Measurements from ENCODE around the gene B4GALT3.

B4GALT3 gene

DNA sequence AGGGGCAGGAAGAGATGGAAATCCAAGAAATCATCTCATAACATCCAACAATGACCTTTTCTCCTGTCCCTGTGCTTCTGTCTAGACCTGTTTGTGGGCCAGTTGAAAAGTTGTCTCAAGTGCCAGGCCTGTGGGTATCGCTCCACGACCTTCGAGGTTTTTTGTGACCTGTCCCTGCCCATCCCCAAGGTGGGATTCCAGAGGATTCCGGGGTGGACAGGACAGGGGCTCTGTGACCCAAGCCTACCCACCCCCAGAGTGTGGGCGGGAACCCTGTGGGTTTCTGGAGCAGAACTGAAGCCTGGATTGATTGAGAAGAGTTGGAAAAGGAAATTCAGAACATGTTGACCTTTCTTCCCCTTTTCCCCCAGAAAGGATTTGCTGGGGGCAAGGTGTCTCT lies 13.5 kb downstream of the B4GALT3 start:
- DNase-seq (ENCODE audit: low read depth, low spot score) = no peak

DNA sequence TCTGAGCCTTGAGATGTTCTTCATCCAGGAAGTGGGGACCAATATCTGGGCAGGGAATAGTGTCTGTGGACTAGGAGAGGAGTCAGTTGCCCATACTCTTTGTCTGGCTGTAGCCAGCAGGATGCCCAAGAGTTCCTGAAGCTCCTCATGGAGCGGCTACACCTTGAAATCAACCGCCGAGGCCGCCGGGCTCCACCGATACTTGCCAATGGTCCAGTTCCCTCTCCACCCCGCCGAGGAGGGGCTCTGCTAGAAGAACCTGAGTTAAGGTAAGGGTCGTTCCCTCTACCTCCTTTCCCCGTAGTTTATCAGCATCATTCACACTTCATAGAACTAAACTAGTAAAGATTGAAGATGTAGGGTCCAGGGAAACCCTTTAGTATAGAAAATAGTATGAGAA lies 14.5 kb downstream of the B4GALT3 start:
- no peak for DNase-seq (ENCODE audit: low read depth, low spot score)

DNA sequence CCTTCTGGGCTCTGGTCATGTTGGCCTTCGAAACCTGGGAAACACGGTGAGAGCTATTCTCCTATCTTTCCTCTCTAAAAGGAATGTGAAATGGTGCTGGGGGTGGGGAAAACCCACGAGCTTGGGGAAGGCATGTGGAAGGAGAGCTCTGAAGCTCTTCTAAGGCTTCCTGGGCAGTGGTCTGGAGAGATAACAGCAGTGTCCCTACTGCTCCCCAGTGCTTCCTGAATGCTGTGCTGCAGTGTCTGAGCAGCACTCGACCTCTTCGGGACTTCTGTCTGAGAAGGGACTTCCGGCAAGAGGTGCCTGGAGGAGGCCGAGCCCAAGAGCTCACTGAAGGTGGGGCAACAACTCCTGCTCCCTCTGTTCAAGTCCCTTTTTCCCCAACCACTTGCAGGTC lies 15.3 kb downstream of the B4GALT3 start:
- DNase-seq (ENCODE audit: low read depth, low spot score) = no peak

DNA sequence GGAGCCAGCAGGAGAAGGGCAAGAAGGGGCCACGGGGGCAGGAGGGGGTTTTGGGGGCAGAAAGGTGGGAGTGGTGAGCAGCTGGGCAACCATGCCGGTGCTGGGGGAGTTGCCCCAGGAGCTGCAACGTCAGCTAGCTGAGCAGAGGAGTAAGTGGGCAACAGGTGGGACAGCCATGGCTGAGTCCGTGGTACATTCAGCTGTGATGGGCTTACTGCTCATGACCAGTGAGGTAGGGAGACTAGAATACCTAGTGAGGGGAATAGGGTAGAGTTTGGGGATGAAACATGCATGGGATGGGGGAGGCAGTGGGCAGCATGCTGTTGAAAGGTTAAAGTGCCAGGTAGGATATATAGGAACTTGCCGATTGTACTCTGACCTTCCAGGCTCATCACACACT lies 15.7 kb downstream of the B4GALT3 start:
- no peak for DNase-seq (ENCODE audit: low read depth, low spot score)

DNA sequence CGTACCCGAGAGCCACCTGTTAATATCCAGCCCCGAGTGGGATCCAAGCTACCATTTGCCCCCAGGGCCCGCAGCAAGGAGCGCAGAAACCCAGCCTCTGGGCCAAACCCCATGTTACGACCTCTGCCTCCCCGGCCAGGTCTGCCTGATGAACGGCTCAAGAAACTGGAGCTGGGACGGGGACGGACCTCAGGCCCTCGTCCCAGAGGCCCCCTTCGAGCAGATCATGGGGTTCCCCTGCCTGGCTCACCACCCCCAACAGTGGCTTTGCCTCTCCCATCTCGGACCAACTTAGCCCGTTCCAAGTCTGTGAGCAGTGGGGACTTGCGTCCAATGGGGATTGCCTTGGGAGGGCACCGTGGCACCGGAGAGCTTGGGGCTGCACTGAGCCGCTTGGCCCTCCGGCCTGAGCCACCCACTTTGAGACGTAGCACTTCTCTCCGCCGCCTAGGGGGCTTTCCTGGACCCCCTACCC lies 16.6 kb downstream of the B4GALT3 start:
- no peak for DNase-seq (ENCODE audit: low read depth, low spot score)

DNA sequence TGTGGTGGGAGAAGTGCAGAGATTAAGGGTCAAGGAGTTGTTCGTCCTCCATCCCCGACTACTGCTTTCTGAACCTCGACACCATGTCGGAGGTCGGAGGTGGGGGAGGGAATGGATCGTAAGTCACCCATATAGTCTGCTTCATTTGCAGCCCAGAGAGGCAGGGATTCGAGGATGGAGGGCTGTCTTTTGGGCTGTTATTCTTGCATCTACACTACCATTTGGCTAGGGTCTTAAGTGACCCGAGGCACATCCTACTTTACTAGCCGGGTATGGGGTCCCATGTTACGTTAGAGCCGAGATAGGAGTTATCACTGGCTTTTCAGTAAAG lies 17.4 kb downstream of the B4GALT3 start:
- no peak for DNase-seq (ENCODE audit: low read depth, low spot score)

DNA sequence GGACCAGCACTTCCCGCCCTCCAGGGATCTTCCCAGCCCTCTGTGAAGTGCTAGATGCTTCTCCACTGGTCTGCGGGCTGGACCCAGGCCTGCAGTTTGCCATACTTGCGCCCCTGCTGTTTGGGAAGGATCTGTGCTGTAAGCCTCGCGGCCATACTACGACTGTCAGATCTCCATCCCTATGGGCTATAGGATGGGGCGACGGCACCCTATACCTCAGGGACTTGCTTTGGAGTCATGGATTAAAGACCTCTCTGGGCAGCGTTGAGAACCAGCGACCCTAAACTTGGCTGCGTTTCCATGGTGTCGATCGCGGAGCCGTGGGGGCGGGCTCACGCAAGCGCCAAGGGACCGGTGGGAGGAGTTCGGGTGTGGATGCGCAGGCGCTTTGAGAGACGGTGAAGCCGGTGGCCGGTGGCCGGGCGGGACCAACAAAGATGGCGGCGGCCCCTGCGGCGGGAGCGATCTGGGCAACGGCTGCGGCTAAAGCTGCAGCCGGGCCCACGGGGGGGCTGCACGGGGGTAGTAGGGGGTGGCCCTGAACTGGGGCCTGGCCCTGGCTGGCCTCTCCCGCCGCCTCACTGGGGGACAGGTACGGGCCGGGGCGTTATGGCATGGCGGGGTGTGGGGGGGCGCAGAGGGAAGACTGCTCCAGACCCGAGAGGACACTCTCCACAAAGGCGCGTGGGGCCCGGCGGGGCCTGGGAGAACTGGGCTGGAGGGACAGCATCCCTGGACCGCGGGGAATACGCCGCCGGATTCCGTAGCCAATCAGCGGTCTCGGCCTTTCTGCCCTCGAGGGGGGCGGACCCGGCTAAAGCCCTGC lies 18.0 kb downstream of the B4GALT3 start, which contains the start of gene USP21:
USP21 (plus strand) TSS at position 414 of the 826 bp plus-strand sequence. CDS start 1,141 bp downstream, outside the sequence.
- DNase-seq (ENCODE audit: low read depth, low spot score) = no peak

DNA sequence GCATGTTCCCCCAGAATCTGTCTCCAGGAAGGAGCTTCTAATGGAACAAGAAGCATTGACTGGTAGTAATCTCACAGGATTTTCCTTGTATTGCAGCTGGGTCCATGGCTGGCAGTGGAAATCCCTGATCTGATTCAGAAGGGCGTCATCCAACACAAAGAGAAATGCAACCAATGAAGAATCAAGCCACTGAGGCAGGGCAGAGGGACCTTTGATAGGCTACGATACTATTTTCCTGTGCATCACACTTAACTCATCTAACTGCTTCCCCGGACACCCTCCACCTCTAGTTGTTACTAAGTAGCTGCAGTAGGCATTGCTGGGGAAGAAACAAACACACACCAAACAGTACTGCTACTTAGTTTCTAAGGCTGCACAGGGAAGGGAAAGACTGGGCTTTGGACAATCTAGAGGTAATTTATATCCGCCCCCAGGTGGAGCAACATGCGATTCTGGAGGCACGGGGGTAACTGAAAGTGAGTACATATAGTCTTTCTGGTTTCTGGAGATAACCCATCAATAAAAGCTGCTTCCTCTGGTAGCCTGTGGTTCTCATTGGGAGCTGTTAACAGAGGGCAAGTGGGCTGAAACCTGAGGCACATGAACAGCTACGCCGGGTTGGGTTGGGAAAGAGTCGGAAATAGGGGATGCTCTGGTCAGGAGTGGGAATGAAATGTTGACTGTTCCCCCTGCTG lies 18.8 kb downstream of the B4GALT3 start:
- DNase-seq (ENCODE audit: low read depth, low spot score) = no peak

DNA sequence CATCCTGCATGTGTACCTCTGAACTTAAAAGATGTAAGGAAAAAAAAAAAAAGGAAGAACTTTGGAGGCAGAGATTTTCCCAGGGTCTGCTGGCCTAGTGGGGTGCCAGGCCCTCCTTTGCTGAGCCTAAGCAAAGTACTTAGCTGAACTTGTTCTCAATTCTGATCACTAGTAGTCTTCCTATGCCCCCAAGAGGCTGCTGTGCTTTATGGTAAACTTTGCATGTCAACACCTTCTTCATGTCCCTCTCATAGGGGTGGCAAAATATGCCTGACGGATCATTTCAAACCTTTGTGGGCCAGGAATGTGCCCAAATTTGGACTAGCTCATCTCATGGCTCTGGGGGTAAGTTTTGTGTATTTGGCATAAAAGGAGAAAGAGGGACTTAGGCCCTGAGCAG lies 19.4 kb downstream of the B4GALT3 start:
- no peak for DNase-seq (ENCODE audit: low read depth, low spot score)

DNA sequence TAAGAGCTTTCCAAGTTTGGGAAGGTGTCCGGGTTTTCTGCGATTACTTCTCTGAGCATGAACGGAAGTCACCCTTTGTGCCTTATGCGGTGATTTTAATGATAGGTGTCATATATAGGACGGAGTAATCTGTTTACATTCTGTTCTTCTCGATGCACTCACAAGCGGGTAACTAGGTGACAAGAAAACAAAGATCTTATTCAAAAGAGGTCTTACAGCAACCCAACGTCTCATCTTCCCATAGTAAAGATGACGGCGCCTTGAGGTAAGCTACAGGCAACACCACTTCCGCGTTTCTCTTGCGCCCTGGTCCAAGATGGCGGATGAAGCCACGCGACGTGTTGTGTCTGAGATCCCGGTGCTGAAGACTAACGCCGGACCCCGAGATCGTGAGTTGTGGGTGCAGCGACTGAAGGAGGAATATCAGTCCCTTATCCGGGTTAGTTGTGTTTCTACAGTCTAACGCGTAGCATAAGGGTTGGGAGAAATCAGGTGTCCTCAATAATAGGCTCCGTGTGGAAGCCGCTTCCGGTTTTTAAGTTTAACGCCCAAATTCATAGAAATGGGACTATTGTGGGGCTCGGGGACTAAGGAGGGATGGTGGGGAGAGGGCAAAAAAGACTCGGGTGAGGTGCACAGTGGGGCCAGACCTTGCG lies 23.5 kb downstream of the B4GALT3 start, which contains the start of gene UFC1:
UFC1 (plus strand) TSS at position 297 of the 656 bp plus-strand sequence; CDS start at position 317, 20 bp downstream.
- DNase-seq (ENCODE audit: low read depth, low spot score) = peak; percentile 83

DNA sequence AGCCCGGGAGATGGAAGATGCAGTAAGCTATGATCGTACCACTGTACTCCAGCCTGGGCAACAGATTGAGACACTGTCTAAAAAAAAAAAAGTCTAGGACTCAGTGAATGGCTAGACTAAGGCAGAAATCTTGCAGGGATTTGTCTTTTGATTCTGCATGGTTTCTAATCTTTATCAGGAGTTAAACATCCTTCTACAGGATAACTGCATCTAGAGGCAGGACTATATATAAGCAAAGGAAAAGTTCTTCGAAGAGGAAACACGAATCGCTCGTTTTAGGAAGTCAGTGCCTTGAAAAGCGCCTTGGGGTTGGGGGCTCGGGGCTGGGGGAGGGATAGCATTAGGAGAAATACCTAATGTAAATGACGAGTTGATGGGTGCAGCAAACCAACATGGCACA lies 24.1 kb downstream of the B4GALT3 start:
- DNase-seq (ENCODE audit: low read depth, low spot score) = no peak

DNA sequence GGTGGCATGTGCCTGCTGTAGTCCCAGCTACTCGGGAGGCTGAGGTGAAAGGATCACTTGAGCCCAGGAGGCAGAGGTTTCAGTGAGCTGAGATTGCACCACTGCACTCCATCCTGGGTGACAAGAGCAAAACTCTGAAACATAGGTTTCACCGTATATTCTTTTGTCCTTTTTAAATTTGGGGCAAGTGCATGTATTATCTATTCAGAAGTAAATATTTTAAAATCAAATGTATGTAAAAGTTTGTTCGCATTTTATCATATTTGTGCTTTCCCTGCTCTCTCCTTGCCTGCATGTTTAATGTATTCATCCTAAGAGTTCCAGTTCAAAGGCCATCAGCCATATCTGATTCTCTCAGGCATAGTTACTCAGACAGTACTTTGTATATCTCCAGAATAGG lies 31.5 kb downstream of the B4GALT3 start:
- no peak for DNase-seq (ENCODE audit: low read depth, low spot score)

DNA sequence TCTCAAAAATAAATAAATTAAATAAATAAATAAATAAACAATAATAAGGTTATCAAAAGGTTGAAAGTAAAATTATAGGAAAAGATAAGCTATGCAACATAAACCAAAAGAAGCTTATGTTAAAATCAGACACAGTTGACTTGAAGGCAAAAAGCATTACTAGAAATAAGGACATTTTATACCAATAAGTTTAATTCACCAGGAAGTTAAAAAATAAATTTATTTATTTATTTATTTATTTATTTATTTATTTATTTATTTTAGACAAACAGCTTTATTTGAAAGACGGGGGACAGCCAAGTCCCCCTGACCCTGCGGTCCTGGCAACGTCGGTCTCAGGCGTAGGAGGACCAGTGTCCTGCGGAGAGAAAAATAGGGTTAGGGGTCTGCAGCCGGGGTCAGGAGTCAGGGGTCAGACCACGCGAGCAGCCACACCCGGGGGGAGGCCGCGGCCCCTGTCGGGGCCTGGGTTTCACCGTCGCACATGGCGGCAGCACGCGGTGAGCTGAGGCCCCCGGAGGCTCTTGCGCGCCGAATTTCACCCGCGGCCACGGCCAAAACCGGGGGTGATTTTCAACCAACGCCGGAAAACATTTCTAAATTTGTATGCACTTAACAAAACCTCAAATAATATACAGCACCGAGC lies 36.4 kb downstream of the B4GALT3 start:
- DNase-seq (ENCODE audit: low read depth, low spot score) = no peak

DNA sequence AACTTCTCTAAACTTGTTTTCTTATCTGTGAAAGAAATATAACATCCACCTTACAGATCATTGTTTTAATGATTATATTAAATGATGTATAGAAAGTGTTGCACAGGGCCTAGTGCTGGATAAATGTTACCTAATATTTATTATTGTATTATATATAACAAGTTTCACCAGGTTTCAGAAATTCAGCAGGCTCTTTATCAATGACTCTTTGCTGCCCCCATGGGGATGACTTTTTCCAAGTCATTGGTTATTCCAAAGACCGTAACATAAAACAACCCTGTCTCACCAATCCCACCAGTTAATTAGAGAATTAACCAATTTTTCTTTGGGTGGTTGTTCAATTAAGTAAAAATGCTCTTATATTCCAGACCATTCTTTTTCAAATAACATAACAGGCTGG lies 37.5 kb downstream of the B4GALT3 start:
- no peak for DNase-seq (ENCODE audit: low read depth, low spot score)

DNA sequence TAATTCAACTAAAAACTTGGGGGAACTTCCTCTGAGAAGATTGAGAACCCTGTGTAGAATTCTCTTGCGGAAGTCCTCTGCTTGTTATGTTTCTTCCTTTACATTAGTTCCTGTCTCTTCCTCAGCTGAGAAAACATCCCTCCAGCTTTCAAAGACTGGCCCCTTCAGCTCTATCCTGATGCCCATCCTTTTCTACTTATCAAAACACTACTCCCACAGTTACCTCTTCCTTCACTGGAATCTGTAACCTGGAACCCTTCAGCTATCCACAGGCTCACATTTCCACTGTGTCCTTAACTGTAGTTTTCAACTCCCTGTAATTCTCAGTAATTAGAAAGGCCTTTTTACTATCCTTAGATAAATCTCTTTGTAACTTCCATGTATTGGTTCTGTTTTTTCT lies 38.9 kb downstream of the B4GALT3 start:
- no peak for DNase-seq (ENCODE audit: low read depth, low spot score)

DNA sequence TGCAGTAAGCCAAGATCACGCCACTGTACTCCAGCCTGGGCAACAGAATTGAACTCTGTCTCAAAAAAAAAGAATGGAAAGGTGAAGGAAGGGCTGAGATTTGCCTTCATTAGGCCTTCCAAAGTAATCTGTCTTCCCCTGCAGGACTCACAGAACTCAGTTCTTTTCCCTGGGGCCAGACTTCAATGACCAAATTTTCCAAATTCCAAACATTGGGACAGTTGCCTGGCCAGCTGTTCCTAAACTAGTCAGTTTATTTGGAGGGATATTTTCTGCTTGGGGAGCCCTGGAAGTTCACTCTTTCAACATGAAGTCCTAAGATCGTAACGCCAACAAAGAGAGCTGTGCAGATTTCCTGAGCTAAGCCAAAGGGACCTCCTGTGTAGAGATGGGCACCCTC lies 39.4 kb downstream of the B4GALT3 start:
- DNase-seq (ENCODE audit: low read depth, low spot score) = no peak

DNA sequence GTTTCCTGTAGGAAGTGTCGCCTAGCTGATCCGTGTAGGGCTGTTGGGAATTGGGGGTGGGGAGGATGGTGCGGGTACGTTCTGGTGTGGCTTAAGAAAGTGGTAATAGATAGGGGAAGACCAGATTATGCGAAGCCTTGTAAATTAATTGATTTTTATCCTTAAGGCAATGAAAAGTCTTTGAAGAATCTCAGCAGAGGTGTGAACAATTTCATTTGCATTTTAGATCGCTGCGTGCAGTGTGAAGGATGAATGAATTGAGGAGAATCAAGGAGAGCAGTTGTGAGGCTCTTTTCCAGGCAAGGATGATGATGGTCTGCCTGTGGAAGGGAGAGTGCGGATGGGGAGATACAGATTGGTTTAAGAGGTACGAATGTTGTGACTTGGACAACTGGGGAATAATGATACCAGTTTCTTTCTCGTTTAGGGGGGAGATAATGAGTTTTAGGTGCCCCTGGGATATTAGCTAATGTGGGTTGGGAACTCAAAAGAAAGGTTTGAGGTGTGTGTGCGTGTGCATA lies 44.0 kb downstream of the B4GALT3 start:
- no peak for DNase-seq (ENCODE audit: low read depth, low spot score)

DNA sequence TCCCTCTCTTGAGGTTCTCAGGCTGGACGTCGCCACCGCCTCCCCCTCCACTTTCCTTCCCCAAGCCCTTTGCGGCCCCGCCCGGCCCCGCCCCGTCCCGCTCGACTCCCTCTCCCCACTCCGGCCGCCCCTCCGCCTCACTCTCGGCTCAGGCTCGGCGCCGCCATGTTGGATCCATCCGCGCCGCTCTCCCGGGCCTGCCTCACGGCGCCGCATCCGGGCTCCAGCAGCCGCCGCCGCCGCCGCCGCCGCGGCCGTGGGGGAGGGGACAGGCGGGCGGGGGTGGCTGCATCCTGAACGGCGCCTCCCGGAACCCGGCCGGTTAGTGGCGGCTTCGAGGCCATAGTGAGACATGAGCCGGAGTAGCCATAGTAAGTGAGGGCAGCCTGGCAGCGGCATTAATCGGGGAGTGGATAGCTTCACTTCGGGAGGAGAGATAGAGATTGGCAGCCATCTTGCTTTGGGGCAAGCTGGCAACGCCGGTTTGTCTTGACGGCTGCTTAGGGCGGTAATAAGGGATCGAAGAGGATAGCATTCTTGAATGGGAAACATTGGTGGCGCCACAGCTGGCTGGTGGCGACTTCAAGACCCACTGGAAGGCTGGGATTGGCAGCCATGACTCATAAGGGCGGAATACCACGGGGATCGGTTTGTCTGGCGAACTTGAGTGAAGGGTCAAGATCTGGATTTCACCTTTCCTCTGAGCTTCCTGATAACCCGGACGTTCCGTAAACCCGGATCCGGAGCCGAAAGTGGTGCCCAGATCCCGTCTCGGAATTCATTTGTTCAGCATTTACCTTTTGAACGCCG lies 44.7 kb downstream of the B4GALT3 start, which contains the start of gene DEDD:
DEDD (minus strand) TSS at position 258 of the 810 bp plus-strand sequence. CDS start 8,205 bp downstream, outside the sequence.
- peak; percentile 90 for DNase-seq (ENCODE audit: low read depth, low spot score)

DNA sequence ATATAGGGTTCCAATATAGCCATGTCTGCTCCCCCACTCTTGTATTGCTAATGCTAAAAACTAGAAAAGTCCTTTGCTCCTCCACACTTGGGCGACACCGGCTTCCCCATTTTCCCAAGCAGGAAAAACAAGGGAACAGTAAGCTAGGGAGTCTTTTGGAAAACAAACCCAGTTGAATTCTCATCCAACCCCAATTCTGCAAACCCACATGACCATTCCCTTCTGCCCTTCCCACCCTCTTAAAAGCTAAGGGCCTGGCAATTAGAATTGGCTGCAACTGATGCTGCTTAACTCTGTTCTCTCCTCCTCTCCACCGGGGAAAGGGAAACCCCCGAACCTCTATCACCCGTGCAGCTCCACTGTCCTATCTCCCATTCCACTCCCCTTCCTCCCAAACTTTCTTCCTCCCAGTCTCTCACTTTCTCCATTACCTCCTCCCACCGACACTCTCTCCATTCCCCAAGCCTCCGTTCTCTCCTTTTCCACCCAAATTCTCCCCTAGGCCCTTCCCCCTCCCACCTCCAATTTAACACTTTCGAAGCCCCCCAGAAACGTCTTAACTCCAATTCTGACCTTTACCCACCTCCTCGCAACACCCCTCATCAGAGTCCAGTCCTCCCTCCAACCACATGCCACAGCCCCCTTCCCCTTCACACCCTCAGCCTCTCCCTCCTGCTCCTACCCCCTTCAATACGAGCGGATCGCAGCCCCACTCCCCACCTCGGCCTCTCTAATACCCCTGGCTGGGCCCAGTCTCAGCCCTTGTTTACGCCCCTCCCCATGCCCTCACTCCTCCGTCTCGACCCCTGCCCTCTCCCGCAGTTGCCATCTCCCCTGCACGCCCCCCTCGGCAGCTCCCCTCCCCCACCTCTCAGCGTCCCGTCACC lies 45.5 kb downstream of the B4GALT3 start:
- no peak for DNase-seq (ENCODE audit: low read depth, low spot score)

DNA sequence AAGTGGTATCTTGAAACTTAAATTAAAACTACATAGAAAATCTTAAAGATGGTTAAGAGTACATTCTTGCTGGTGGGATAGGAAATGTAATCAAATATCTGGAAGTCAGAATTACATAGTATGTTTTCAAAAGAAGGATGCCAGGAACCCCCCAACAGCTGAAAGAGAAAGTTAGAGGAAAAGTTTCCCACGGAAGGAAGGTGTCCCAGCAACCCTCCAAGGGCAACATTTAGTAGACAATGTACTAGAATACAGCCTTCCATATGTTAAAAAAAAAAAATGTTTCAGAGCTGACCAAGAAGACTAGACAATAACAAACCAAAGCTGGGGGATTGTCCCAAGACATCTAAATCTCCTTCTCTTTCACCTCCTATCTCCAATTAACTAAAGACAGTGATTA lies 47.0 kb downstream of the B4GALT3 start:
- DNase-seq (ENCODE audit: low read depth, low spot score) = no peak

Data from smooth muscle cell of the brain vasculature (primary cell).